WTC11 (cell line): ENCODE results near the gene ESM1.

Source experiments
- NFYB ChIP-seq: sonication (generic); formaldehyde crosslinking; conservative IDR thresholded peaks from 2 replicates; pipeline ENCODE4 v1.8.0; 2022; ENCODE audit warnings: low read depth, missing genetic modification reagents
- ZNF219 ChIP-seq: sonication (generic); formaldehyde crosslinking; IDR thresholded peaks from 2 replicates; pipeline ENCODE4 v1.8.0; 2023; ENCODE audit warnings: missing genetic modification reagents, mild to moderate bottlenecking, borderline replicate concordance
- ZNF671 ChIP-seq: fragments of 250-450 bp; sonication (Bioruptor Pico); IDR thresholded peaks from 2 replicates; pipeline ENCODE4 v1.8.0; 2021; ENCODE audit warnings: mild to moderate bottlenecking
- TF ChIP-seq, protein P1 (sequence below): fragments of 200-600 bp; IDR thresholded peaks from 2 replicates; pipeline ENCODE4 v1.8.0; 2022; ENCODE audit warnings: antibody characterized with exemption
- TF ChIP-seq, protein P2 (sequence below): sonication (generic); formaldehyde crosslinking; IDR thresholded peaks from 2 replicates; pipeline ENCODE4 v1.8.0; 2022; ENCODE audit warnings: mild to moderate bottlenecking, missing genetic modification reagents
- TF ChIP-seq, protein P3 (sequence below): sonication (generic); formaldehyde crosslinking; conservative IDR thresholded peaks from 2 replicates; pipeline ENCODE4 v1.8.1; 2023; ENCODE audit warnings: mild to moderate bottlenecking, low read depth, missing genetic modification reagents, moderate library complexity
- TF ChIP-seq, protein P4 (sequence below): sonication (generic); formaldehyde crosslinking; IDR thresholded peaks from 2 replicates; pipeline ENCODE4 v1.8.0; 2022; ENCODE audit warnings: mild to moderate bottlenecking, missing genetic modification reagents
- TF ChIP-seq, protein P5 (sequence below): sonication (generic); formaldehyde crosslinking; IDR thresholded peaks from 2 replicates; pipeline ENCODE4 v1.8.0; 2022; ENCODE audit warnings: mild to moderate bottlenecking, missing genetic modification reagents
- TF ChIP-seq, protein P6 (sequence below): sonication (generic); formaldehyde crosslinking; IDR thresholded peaks from 2 replicates; pipeline ENCODE4 v1.8.1; 2023; ENCODE audit warnings: mild to moderate bottlenecking, missing genetic modification reagents, moderate library complexity

DNA sequence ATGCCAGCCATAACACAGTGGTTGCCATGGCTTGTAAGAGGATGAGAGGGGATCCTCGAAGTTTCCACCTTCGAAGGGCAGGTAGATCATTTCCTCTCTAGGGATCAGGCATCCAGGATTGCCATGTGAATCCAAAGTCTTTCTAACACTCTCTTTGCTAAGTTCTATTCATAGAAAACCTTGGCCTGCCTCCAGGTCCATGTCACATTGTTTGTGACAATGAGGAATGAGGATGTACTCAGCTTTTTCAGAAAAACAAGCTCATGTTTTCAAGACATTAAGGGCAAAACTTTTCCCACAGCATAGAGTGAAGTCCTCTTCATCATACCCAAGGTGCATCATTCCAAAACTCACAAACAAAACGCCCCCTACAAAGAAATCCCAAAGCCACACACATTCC is 19.6 kb downstream of the ESM1 start:
- no peak for TF ChIP-seq NFYB (CRISPR knock-in tag)
- TF ChIP-seq, protein P1, sequence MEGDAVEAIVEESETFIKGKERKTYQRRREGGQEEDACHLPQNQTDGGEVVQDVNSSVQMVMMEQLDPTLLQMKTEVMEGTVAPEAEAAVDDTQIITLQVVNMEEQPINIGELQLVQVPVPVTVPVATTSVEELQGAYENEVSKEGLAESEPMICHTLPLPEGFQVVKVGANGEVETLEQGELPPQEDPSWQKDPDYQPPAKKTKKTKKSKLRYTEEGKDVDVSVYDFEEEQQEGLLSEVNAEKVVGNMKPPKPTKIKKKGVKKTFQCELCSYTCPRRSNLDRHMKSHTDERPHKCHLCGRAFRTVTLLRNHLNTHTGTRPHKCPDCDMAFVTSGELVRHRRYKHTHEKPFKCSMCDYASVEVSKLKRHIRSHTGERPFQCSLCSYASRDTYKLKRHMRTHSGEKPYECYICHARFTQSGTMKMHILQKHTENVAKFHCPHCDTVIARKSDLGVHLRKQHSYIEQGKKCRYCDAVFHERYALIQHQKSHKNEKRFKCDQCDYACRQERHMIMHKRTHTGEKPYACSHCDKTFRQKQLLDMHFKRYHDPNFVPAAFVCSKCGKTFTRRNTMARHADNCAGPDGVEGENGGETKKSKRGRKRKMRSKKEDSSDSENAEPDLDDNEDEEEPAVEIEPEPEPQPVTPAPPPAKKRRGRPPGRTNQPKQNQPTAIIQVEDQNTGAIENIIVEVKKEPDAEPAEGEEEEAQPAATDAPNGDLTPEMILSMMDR: no peak
- TF ChIP-seq, protein P2, sequence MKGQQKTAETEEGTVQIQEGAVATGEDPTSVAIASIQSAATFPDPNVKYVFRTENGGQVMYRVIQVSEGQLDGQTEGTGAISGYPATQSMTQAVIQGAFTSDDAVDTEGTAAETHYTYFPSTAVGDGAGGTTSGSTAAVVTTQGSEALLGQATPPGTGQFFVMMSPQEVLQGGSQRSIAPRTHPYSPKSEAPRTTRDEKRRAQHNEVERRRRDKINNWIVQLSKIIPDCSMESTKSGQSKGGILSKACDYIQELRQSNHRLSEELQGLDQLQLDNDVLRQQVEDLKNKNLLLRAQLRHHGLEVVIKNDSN: no peak
- TF ChIP-seq, protein P3, sequence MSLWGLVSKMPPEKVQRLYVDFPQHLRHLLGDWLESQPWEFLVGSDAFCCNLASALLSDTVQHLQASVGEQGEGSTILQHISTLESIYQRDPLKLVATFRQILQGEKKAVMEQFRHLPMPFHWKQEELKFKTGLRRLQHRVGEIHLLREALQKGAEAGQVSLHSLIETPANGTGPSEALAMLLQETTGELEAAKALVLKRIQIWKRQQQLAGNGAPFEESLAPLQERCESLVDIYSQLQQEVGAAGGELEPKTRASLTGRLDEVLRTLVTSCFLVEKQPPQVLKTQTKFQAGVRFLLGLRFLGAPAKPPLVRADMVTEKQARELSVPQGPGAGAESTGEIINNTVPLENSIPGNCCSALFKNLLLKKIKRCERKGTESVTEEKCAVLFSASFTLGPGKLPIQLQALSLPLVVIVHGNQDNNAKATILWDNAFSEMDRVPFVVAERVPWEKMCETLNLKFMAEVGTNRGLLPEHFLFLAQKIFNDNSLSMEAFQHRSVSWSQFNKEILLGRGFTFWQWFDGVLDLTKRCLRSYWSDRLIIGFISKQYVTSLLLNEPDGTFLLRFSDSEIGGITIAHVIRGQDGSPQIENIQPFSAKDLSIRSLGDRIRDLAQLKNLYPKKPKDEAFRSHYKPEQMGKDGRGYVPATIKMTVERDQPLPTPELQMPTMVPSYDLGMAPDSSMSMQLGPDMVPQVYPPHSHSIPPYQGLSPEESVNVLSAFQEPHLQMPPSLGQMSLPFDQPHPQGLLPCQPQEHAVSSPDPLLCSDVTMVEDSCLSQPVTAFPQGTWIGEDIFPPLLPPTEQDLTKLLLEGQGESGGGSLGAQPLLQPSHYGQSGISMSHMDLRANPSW (CRISPR knock-in tag): no peak
- TF ChIP-seq, protein P4, sequence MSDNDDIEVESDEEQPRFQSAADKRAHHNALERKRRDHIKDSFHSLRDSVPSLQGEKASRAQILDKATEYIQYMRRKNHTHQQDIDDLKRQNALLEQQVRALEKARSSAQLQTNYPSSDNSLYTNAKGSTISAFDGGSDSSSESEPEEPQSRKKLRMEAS: no peak
- TF ChIP-seq ZNF219 (CRISPR knock-in tag): no peak
- TF ChIP-seq ZNF671 (CRISPR knock-in tag): no peak
- TF ChIP-seq, protein P5, sequence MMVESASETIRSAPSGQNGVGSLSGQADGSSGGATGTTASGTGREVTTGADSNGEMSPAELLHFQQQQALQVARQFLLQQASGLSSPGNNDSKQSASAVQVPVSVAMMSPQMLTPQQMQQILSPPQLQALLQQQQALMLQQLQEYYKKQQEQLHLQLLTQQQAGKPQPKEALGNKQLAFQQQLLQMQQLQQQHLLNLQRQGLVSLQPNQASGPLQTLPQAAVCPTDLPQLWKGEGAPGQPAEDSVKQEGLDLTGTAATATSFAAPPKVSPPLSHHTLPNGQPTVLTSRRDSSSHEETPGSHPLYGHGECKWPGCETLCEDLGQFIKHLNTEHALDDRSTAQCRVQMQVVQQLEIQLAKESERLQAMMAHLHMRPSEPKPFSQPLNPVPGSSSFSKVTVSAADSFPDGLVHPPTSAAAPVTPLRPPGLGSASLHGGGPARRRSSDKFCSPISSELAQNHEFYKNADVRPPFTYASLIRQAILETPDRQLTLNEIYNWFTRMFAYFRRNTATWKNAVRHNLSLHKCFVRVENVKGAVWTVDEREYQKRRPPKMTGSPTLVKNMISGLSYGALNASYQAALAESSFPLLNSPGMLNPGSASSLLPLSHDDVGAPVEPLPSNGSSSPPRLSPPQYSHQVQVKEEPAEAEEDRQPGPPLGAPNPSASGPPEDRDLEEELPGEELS (CRISPR knock-in tag): no peak
- TF ChIP-seq, protein P6, sequence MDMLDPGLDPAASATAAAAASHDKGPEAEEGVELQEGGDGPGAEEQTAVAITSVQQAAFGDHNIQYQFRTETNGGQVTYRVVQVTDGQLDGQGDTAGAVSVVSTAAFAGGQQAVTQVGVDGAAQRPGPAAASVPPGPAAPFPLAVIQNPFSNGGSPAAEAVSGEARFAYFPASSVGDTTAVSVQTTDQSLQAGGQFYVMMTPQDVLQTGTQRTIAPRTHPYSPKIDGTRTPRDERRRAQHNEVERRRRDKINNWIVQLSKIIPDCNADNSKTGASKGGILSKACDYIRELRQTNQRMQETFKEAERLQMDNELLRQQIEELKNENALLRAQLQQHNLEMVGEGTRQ (CRISPR knock-in tag): no peak
